ENCODE results near the gene B3GLCT.
"Not testable (repeated sequence)": the region's sequence is repeated elsewhere in the genome, so short reads cannot be mapped to it uniquely, and the experiment has no call there.

Gene B3GLCT

GRCh38 chr13:31184981-31185645, 14.7 kb upstream of the B3GLCT start:
- no peak for DNase-seq

GRCh38 chr13:31191748-31192147, 8.0 kb upstream of the B3GLCT start:
- no peak for DNase-seq

DNA sequence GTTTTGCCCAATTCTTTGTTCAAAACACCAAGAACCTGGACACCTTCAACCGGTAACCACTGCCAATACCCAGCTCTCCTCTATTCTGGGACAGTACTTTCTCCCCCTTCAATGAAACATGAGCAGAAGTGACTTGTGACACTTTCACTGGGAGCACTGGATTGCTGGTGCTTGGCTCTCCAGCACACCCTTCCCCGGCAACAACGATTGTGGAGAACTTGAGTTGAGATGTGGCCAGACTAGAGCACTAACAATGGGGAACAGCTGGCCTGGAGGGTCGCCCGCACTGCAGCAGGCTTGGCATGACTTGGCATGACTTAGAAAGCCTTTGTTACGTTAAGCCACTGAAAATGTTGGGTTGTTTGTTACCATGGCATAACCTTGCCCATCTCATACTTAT, 7.5 kb upstream of the B3GLCT start:
- DNase-seq, result no peak

DNA sequence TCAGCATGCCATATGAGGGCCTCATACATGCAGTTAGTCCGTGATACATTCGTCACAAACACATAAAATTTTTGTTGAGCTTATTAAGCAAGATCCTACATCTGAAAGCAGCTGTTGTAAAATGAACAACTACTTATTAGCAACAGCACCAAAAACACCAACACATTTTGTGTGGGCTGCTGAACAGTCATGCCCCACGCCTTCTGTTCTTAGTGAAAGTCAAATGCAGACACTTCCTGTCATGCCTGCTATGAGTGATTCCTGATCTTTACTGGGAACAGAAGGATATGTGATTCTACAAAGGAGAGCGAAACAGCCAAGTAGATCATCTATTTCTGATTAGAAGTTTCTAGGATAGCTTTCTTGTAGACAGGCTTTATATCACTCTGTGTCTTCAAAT, 4.2 kb upstream of the B3GLCT start:
- no peak for DNase-seq

DNA sequence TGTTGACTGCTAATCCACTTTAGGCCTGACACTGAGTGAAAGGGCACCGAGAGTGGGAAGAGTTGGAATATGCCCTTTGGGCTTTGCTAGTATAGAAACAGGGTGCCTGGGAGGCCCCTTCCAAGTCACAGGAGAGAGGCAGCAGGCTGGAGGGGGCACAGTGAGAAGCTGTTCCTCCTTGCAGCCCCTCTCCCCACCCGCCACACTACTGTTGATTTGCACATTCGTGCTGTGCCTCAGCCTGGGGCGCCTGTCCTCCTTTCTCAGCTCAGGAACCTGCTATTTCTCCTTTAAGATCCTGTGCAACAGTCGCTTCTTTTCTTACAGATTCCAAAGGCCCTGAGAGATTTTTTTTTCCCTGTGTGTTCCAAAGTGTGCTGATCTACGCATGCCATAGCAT, 2.8 kb upstream of the B3GLCT start:
- DNase-seq, result no peak

- DNase-seq, result no peak
These were observed 1.3 kb upstream of the B3GLCT start for GRCh38 chr13:31198519-31198918.

DNA sequence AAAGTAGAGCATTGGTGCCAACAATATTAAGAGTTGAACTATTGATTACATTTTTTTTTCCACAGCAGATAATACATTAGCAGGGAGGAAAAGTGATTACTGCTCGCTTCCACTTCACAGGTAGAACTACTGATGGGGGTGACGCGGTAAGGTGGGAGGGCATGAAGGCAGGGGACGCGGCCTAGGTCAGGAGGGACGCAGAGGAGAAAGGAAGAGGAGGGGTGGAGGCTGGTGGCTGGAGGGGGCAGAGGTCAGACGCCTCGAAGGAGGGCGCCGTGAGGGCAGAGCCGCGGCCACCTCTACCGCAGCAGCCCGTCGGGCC, 287 bp upstream of the B3GLCT start:
- no peak for DNase-seq

DNA sequence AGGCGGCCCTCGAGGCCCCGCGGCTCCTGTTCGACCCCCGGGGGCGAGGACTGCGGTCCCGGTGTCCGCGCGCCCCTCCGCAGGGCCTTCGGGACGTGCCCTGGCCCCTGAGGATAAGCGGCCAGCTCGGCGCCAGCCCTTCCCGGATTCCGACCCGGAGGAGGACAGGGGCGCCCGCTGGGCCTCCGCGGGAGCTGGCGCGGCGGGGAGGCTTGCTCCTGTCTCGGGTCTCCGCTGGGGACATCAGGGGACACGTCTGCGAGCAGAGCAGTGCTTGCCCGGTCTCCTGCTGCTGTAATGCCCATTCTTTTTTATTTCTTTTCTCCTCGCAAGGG, 829 bp downstream of the B3GLCT start:
- peak; percentile 22 for DNase-seq

DNA sequence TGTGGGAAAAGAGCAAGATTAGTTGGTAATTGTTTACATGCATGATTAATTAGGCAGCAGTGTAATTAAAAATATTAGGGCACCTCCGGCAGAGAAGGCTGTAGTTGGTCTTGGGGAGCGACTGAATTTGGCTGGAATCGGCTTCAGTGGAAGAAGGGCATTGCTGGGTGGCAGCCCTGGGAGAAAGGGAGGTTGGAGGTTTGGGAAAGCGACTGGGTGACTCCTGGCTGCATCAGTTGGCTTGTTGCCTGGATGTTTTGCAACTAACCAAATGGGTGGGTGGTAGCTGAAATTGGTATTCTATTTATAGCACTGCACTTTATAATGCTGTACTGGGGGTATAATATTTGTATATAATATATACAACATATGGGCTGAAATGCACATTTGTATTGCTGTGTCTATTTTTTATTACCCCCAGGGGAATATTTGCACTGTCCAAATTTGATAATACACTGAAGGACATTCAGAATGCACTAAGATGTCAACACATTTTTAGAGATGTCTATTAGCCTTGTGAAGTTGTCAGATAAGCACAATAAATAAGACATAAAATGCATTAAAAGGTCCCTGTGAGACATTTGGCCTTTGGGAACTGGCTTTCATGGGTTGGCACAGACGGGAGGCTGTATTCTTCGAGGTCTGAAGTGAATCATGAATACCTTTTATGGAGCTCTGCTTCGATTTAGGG, 1.7 kb downstream of the B3GLCT start:
- DNase-seq, result no peak

DNA sequence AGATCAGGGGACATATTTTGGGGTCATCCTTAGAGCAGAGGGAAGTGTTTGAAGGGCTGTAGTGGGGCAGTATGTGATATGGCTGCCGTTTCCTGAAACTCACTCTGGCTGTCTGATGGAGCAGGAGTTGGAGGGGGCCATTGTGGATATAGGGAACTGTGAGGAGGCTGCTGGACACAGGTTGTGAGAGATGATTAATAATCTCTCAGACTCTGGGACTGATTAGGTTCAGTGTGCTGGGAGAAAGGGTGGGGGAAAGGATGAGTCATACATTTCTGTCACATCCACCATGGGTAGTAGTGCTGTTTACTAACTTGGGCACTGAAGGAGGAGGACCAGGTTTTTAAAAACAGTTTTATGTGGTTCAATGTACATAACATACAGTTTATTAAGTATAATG, 4.8 kb downstream of the B3GLCT start:
- no peak for DNase-seq

DNA sequence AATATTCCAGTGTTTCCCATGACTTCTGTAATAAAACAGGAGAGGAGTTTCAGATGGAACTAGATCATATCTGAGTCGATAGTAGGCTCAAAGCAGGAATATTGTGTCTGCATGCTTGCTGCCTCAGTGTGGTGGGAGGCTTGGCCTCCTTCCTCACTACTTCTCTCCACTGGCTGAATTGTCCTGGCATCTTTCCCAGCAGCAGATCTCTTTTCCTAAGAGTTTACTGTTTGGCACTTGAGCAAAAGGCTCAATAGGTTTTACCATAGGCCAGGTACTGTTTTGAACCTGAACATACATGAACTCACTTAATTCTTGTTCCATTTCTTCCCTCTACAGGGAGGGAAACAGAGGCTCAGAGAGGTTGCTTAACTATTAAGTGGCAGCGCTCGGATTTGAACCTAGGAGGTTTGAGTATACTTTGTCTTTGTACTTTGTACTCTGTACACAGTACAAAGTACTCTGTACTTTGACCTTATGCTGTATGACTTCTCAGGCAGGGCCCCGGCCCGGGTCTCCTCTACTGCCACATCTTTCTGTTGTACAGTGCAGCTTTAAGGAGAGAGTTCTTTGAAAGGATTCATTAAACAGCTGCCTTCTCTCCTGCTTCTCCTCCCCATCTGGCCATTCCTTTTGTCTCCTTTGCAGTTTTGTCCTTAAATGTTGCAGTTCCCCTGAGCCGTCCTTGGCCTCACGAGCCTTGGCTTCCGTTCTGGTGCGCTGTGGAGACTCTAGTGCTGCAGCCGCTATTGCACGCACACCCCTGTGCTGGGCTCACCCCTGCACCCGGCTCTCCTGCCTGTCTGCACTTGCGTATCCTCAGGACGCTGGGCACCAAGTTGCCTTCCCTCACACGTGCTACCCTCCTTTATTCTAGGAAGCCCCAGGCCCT, 8.1 kb downstream of the B3GLCT start:
- no peak for DNase-seq

DNA sequence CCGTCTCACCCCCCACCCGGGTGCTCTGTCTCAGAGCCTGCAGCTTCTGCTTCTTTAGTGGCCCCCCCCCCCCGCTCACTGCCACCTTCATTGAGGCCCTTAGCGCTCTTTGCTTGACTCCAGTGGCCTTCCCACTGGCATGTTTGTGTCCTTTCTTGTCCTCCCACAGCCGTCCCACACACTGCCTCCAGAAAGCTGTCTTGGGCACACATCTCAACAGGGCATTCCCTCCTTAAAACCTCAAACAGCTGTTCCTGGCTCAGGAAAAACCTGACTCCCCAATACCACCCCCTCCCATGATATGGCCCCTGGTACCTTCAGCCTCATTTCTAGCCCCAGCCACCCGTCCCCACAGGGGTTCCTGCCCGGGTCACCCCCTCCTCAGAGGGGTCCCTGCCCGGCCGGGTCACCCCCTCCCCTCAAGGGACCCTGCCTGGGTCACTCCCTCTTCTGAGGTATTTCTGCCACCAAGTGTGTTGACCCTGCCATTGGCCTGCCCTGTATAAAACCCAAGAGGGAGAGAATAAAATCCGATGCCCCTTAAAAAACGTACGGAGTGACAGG, 8.9 kb downstream of the B3GLCT start:
- DNase-seq, result no peak

DNA sequence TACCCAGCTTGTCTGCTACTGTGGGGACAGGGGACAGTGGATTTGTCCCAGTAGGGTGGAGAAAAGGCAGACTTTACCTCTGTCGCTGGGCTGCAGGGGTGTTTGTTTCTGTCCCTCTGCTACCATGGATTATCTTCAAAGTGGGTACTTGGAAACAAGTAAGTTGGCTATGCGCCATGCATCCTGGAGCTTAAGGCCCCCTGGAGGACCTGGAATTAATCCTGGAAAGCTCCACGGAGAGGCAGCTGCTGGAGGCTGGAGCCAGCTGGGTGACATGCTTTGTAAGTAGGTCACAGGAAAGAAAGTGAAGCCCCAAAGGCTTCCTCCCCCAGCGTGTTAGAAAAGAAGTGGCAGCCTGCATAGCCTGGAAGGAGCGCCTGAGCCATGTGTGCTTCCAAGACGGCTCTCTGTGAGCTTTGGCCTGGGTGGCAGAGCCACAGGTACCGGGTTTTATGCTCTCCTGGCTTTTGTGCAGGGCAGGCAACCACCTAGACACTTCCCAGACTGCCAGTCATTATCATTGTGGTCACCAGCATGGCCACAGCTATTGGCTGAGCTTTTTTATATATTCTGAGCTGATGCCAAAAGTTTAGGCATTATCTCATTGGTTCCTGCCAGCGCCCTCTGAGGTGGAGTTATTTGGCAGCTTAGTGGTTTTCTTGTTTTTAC, 9.5 kb downstream of the B3GLCT start:
- no peak for DNase-seq

GRCh38 chr13:31209841-31210210, 10.1 kb downstream of the B3GLCT start:
- no peak for DNase-seq

GRCh38 chr13:31213651-31214289, 14.0 kb downstream of the B3GLCT start:
- DNase-seq, result no peak

- no peak for DNase-seq
These were observed 14.7 kb downstream of the B3GLCT start for GRCh38 chr13:31214435-31214834.

DNA sequence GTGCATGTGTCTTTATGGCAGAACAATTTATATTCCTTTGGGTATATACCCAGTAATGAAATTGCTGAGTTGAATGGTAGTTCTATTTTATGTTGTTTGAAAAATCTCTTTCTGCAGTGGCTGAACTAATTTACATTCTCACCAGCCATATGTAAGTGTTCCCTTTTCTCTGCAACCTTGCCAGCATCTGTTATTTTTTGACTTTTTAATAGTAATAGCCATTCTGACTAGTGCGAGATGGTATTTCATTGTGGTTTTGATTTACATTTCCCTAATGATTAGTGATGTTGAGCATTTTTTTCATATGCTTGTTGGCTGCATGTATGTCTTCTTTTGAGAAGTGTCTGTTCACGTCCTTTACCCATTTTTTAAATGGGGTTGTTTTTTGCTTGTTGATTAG, 17.1 kb downstream of the B3GLCT start:
- DNase-seq, result not testable (repeated sequence)

DNA sequence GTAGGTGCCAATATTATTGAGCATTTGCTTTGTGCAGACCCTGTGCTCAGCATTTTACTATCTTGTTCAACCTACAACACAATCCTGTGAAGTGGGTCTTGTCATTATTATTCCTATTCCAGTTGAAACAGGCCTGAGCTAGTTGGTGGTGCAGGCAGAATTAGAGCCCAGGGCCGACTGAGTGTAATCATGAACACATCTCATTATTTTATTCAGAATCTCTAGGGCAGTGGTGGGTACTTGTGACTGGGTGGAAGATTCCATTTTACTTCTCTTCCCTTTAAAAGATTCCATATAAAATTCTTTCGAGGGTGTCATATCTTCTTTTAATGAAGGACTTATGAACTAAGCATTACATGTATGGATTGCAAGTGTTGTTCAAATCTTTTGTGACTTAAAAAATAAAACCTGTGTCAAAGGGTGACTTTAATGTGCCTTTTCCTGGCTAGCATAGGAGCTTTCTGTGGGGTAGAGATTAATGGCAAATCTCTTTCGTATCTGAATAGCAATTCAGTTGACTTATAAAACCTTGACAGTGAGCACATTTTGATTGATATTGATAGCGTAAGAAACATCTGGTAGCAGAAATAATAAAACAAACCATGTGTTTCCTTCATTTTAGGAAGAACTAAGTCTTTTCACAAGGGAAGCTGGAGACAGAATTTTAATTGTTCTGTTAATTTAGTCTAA, 20.3 kb downstream of the B3GLCT start:
- no peak for DNase-seq

DNA sequence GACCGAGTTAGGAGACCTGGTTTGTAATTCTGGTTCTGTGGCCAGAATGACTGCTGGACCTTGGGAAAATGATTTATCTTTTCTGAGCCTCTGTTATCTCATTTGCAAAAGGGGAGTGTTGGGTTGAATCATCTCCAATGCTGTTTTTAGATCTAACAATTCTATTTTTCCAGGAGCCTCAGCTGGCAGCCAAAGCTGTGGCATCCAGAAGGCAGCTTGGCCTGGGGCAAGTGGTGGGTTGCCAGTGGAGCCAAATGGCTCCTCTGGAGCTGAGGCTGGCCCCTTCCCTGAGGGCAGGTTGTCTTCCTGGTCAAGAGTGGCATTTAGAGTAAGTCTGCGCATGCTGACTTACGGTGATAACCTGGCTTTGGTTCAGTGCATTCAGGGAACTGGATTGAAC, 21.3 kb downstream of the B3GLCT start:
- DNase-seq, result no peak

DNA sequence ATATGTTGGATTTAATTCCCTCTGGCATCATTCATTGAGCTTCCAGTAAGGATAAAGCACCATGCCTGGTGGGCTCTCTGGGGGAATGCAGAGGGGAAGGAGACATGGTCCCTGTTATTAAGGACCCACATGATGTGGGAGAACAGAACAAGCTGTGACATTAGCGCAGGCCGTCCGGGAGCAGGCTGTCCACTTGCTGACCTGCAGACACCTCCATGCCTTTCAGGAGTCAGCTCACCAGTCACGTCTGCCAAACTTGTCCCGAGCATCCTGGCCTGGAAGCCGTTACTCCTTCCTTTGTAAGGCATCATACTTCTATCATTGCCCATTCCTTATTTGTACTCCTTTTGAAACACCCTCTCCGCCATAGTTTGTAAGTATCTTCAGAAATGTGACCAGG, 23.4 kb downstream of the B3GLCT start:
- no peak for DNase-seq

DNA sequence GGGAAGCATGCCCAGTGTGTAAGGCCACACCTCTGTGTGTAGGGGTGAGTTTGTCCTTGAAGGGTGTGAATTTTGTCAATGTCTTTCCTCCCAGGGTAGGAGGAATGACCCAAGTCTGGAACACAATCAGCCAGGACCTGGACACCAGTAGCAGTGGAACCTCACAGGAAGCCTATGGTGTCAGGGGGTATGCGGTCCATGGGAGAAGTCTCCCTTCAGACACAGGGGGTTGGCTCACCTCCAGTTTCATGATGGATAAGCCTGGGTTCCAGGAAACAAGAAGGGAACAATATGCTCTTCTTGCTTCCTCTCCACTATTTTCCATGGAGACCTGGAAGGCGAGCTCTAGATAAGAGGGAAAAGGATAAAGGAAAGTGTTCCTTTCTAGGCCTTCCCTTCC, 23.9 kb downstream of the B3GLCT start:
- DNase-seq, result no peak

DNA sequence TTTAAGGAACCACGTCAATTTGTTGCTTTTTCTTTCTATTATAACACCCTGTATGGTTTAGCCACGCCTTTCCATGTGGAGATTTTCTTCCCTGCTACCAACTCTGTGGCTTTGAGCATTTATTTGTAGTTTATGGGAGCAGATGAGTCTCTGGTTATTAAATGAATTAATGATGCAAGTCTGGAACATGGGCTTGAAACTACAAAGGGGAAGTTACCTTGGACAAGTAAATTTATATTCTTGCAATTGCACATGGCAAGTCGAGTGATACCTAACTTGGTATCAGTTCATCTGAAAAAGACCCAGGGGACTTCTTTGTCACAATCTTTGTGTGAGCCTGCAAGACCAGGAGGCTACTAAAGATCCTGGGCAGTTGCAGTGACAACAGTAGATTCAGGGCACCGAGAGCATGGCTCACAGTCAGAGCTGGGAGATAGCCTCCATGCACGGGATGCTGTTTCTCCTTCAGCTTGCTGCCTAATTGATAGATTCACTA, 24.4 kb downstream of the B3GLCT start:
- no peak for DNase-seq

All from activated T-cell treated with anti-CD3 and anti-CD28 coated beads for 4 hours (primary cell).